NCI-H524 (cell line): Measurements from ENCODE around the gene NMS.

Experiments used
- DNase-seq, 2 experiments: peaks; one replicate each; lab custom pipeline; 2025; lab: John Stamatoyannopoulos, UW

Gene NMS

GRCh38 chr2:100484390-100484789, 14.1 kb downstream of the NMS start:
- no peak for DNase-seq

GRCh38 chr2:100485396-100485795, 15.1 kb downstream of the NMS start:
- DNase-seq: no peak

GRCh38 chr2:100494712-100495111, 24.4 kb downstream of the NMS start:
- DNase-seq: no peak

GRCh38 chr2:100502782-100503181, 32.5 kb downstream of the NMS start:
- no peak for DNase-seq

- no peak for DNase-seq
These were observed 34.3 kb downstream of the NMS start for GRCh38 chr2:100504542-100504941.

- no peak for DNase-seq
These were observed 38.8 kb downstream of the NMS start for GRCh38 chr2:100509066-100509465.

- no peak for DNase-seq
These were observed 43.4 kb downstream of the NMS start for GRCh38 chr2:100513650-100514049.

- DNase-seq: no peak
These were observed 47.3 kb downstream of the NMS start for GRCh38 chr2:100517556-100517955.

GRCh38 chr2:100518801-100519200, 48.5 kb downstream of the NMS start:
- DNase-seq: no peak

GRCh38 chr2:100520224-100520623, 49.9 kb downstream of the NMS start:
- no peak for DNase-seq

- DNase-seq: no peak
These were observed 52.1 kb downstream of the NMS start for GRCh38 chr2:100522430-100522829.

GRCh38 chr2:100524331-100524730, 54.0 kb downstream of the NMS start:
- DNase-seq: no peak

GRCh38 chr2:100526868-100527267, 56.6 kb downstream of the NMS start:
- no peak for DNase-seq

GRCh38 chr2:100527440-100528015, 57.2 kb downstream of the NMS start:
- no peak for DNase-seq

GRCh38 chr2:100529176-100529575, 58.9 kb downstream of the NMS start:
- no peak for DNase-seq

GRCh38 chr2:100529900-100530299, 59.6 kb downstream of the NMS start:
- DNase-seq: no peak
